Adrenal gland (tissue), 12 donors: ENCODE data around the gene PP2D1. TPM values are rescaled to one million over a fixed set of nuclear protein-coding genes. Genes with fewer than 3 reads are reported as not detected.
"Not testable (repeated sequence)": the region's sequence is repeated elsewhere in the genome, so short reads cannot be mapped to it uniquely, and the experiment has no call there.

Source experiments
- DNase-seq, 7 donors: peaks; one replicate each; pipeline ENCODE4 v3.0.0-alpha.2; 2019 to 2020
- H3K27ac ChIP-seq, 5 donors: fragments of 200-600 bp; sonication (generic) in 4 of 5; 1 replicate in 3 of 5; 2 replicates in 2 of 5; pipeline versions ENCODE4 v1.5.1 to v1.8.0; 2016 to 2020; ENCODE audit warnings: mild to moderate bottlenecking in 1 of 5
- H3K27me3 ChIP-seq: fragments of 200-600 bp; 2 replicates; pipeline ENCODE4 v1.8.0; 2021
- H3K36me3 ChIP-seq, 2 donors: fragments of 200-600 bp; replicated peaks in 1 of 2; 1 replicate in 1 of 2; 2 replicates in 1 of 2; pipeline versions ENCODE4 v1.5.1 to v1.8.0; 2018 to 2022
- H3K4me1 ChIP-seq, 2 donors: fragments of 200-600 bp; replicated peaks in 1 of 2; 1 replicate in 1 of 2; 2 replicates in 1 of 2; pipeline versions ENCODE4 v1.5.1 to v1.8.0; 2018 to 2021
- H3K4me3 ChIP-seq, 4 donors: fragments of 200-600 bp; sonication (generic) in 3 of 4; one replicate each; pipeline ENCODE4 v1.5.1; 2016 to 2018
- H3K9me3 ChIP-seq, 3 donors: fragments of 200-600 bp; sonication (generic) in 1 of 3; replicated peaks in 1 of 3; 1 replicate in 2 of 3; 2 replicates in 1 of 3; pipeline versions ENCODE4 v1.5.1 to v1.8.0; 2016 to 2021
- POLR2A ChIP-seq, 2 donors: fragments of 450-650 bp; IDR thresholded peaks; one replicate each; pipeline ENCODE4 v1.6.1; 2017; ENCODE audit warnings: antibody characterized with exemption in 2 of 2, mild to moderate bottlenecking in 2 of 2, moderate library complexity in 1 of 2
- WGBS, 4 donors: extraction: QIAGEN DNeasy Blood & Tissue Kit in 2 of 4; methylation state at CpG; one replicate each; pipeline versions ENCODE4 v1.1.5 to v1.1.7; 2013 to 2017; 5-methylcytosine and 5-hydroxymethylcytosine counted together
- intact Hi-C, 2 donors: fragments of 100-400 bp; cut with DNase I; formaldehyde crosslinking; loops; one replicate each; pipeline versions ENCODE4 v1.14.1 to v1.15.0; 2022 to 2023
- polyA plus RNA-seq, 3 donors: library from polyadenylated mRNA; stranded (reverse); fragments of 200-250 nt in 2 of 3; fragments of 350-450 nt in 1 of 3; fragmentation: Illumina TruSeq in 1 of 3; extraction: RNeasy Lipid Tissue Mini Kit (QIAGEN cat#74804) in 1 of 3; gene quantifications; one replicate each; pipeline ENCODE4 v1.2.3, GENCODE V29; 2013 to 2014
- total RNA-seq, 9 donors: library from RNA; depleted of rRNA in 4 of 9; stranded (reverse); fragments of >200 nt in 4 of 9; fragments of 120-200 nt in 1 of 9; fragmentation: NEBNext Ultra II Directional in 1 of 9; extraction: Animal tissue kit (Norgen Biotek cat#: 25700) in 1 of 9; gene quantifications; one replicate each; pipeline versions ENCODE4 v1.1.0 to v1.2.4, GENCODE V29; 2013 to 2023
- TF ChIP-seq, protein P1 (sequence below), 6 experiments: fragments of 450-650 bp in 4 of 6; fragments of 200-600 bp in 2 of 6; sonication (generic) in 1 of 6; IDR thresholded peaks; 1 replicate in 5 of 6; 2 replicates in 1 of 6; pipeline versions ENCODE4 v1.5.1 to v1.8.0; 2016 to 2021; ENCODE audit warnings: antibody characterized with exemption in 6 of 6, mild to moderate bottlenecking in 2 of 6, moderate library complexity in 1 of 6
- donor health status: healthy with polysubstance abuse.
- donor health status: Bipolar disorder and iron deficiency.
- donor health status: DM: yes; HTN: yes; CAD: no.
- donor health status: DM: no; HTN: no; CAD: no.
- donor health status: DM: no; HTN: no; CAD: no.
- donor health status: DM: yes; HTN: yes; CAD: no.

Gene PP2D1
- total and polyA plus RNA-seq, 12 donors, result not detected

DNA sequence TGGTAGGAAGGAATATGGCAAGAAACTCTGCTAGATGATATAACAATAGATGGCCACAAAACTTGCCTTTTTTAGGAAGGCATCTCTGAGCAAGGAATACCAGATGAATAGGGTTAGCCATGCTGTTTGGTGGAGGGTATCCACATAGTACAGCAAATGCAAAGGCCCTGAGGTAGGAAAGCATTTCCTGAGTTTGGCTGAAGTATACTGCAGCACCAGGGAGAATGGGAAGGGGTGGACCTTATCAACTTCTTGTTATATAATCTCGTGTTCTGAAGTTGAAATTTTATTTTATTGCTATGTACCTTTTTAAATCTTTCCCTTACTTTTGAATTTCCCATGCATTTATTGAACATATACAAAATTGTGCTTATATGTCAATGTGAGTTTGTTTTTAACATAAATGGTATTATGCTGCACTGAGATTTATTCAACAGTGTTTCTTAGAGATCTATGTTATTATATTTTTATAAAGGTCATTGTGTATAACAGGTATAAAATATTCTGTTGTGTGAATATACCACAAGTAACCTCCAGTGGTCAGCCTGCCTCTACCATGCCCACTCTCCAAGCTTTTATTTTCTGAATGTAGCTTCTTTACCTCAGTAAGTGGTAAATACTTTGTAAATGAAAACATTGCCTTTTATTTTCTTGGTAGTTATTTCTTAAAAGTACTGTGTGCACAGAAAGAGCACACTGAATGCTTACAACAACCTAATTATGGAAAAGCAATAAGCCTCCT lies 25.4 kb upstream of the PP2D1 start:
- no peak for DNase-seq
- Histone ChIP-seq H3K27ac (no peak overlapping the region), H3K36me3 (no peaks in the 10 kb centered on the region), H3K27me3 (no peaks in the 10 kb centered on the region), H3K9me3 (no peaks in the 10 kb centered on the region), H3K4me1 (peaks cover 16 to 20% of the 10 kb centered on the region in 2 donors), H3K4me3 (no peak overlapping the region)
- intact Hi-C loops, result no loop called here
- no peak for TF ChIP-seq POLR2A (IDR thresholded peaks at IDR 0.05)
- TF ChIP-seq, protein P1, sequence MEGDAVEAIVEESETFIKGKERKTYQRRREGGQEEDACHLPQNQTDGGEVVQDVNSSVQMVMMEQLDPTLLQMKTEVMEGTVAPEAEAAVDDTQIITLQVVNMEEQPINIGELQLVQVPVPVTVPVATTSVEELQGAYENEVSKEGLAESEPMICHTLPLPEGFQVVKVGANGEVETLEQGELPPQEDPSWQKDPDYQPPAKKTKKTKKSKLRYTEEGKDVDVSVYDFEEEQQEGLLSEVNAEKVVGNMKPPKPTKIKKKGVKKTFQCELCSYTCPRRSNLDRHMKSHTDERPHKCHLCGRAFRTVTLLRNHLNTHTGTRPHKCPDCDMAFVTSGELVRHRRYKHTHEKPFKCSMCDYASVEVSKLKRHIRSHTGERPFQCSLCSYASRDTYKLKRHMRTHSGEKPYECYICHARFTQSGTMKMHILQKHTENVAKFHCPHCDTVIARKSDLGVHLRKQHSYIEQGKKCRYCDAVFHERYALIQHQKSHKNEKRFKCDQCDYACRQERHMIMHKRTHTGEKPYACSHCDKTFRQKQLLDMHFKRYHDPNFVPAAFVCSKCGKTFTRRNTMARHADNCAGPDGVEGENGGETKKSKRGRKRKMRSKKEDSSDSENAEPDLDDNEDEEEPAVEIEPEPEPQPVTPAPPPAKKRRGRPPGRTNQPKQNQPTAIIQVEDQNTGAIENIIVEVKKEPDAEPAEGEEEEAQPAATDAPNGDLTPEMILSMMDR (IDR thresholded peaks at IDR 0.05), result peak in 1 of 6 experiments; percentile 4
- 76 to 84% (median 82%) methylated on average over 1 of the region's 1 CpG for WGBS, 4 donors

DNA sequence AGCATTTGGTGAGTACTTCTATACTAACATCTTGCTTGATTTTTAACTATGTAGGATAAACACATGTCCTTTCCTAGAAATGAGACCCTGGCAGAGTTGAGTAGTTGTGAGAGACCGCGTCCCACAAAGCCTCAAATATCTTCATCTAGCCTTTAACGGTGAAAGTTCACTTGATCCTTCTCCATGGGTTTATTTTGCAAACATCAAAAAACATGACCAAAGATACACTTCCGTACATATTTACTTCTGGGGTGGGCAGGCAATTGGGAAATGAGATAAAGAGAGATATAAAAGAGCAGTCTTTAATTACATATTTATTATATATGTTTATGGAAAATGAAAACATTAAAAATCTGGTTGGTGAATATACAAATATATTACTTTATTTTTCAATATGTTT lies 23.0 kb upstream of the PP2D1 start:
- no peak for DNase-seq
- WGBS, 4 donors, result 95 to 97% (median 96%) methylated on average over 4 of the region's 4 CpGs
- H3K36me3 ChIP-seq, result no peaks in the 10 kb centered on the region
- intact Hi-C loops, result no loop called here
- no peak overlapping the region for H3K27ac ChIP-seq
- TF ChIP-seq, protein P1 (IDR thresholded peaks at IDR 0.05), result no peak
- TF ChIP-seq POLR2A (IDR thresholded peaks at IDR 0.05), result no peak
- no peaks in the 10 kb centered on the region for H3K9me3 ChIP-seq
- H3K4me3 ChIP-seq, result no peak overlapping the region
- H3K27me3 ChIP-seq, result no peaks in the 10 kb centered on the region
- peaks cover 8% of the 10 kb centered on the region in 2 donors for H3K4me1 ChIP-seq

DNA sequence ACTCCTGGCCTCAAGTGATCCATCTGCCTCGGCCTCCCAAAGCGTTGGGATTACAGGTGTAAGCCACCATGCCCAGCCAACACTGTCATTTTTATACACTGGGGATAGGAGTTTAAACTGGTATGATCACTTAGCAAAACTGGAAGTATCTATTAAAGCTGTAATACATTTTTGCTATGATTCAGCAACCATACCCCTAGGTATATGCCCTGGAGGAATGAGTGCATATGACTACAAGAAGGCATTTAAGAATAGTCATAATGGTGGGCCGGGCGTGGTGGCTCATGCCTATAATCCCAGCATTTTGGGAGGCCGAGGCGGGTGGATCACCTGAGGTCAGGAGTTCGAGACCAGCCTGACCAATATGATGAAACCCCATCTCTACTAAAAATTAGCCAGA lies 19.9 kb upstream of the PP2D1 start:
- H3K9me3 ChIP-seq, DNase-seq, intact Hi-C loops, H3K4me3 ChIP-seq, H3K36me3 ChIP-seq, H3K27me3 ChIP-seq, H3K27ac ChIP-seq, H3K4me1 ChIP-seq: not testable (repeated sequence)
- 94 to 100% (median 99%) methylated on average over 7 of the region's 7 CpGs for WGBS, 4 donors

DNA sequence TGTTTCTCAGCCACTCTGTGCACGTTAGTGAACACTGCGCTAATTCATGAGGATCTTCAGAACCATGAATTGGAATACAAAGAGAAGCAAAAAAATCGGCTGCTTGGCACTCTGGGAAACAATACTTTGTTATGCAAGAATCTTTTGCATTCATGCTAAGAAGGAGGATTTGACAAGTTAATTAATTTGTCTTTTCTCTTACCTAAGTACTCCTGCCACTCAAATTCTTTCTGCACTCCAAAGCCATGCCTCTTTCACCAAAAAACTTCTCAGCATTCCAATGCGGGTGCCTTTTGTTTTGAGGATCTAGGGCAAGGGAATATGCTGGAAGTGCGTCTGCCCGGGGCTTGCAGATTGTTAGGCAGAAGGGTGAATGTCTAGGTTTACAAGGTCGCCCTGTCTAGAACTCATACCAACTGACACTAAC lies 16.9 kb upstream of the PP2D1 start:
- H3K4me3 ChIP-seq, result no peak overlapping the region
- no peaks in the 10 kb centered on the region for H3K4me1 ChIP-seq
- intact Hi-C loops, result no loop called here
- H3K27ac ChIP-seq, result no peak overlapping the region
- TF ChIP-seq POLR2A (IDR thresholded peaks at IDR 0.05), result no peak
- TF ChIP-seq, protein P1 (IDR thresholded peaks at IDR 0.05), result no peak
- DNase-seq, result no peak
- no peaks in the 10 kb centered on the region for H3K27me3 ChIP-seq
- WGBS, 4 donors, result 81 to 89% (median 84%) methylated on average over 7 of the region's 7 CpGs
- H3K9me3 ChIP-seq, result no peaks in the 10 kb centered on the region
- no peaks in the 10 kb centered on the region for H3K36me3 ChIP-seq

DNA sequence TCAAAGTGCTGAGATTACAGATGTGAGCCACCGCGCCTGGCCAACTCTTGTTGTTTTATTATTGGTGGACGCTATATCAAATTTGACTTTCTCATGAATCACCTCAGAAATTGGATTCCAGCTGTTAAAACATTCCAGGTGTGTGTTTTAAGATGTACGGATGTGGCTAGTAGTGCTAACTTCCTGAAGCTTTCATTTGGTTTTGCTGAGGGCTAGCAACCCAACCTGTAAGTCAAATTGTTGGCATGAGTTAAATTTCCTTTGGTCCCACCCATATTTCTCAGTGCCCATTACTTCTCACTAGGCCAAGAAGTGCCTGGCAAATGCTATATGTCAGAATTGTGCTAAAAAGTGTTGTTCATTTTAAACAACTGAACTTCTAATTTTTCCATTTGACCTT lies 15.1 kb upstream of the PP2D1 start:
- 90 to 94% (median 92%) methylated on average over 4 of the region's 4 CpGs for WGBS, 4 donors
- no peaks in the 10 kb centered on the region for H3K36me3 ChIP-seq
- intact Hi-C loops, result no loop called here
- TF ChIP-seq, protein P1 (IDR thresholded peaks at IDR 0.05), result no peak
- no peak for TF ChIP-seq POLR2A (IDR thresholded peaks at IDR 0.05)
- H3K27ac ChIP-seq, result no peak overlapping the region
- no peak for DNase-seq
- H3K4me1 ChIP-seq, result no peaks in the 10 kb centered on the region
- no peaks in the 10 kb centered on the region for H3K9me3 ChIP-seq
- no peaks in the 10 kb centered on the region for H3K27me3 ChIP-seq
- no peak overlapping the region for H3K4me3 ChIP-seq
